HEK293 (cell line): ENCODE results near the gene GNPNAT1.
A peak's percentile ranks its signal among the peaks of the same experiment; 100 is the strongest.

ENCODE experiments used
- CTCF ChIA-PET: fragments of 350-600 bp; formaldehyde crosslinking; extraction: SDS; loops from one replicate; lab custom pipeline; 2021; ENCODE audit warnings: antibody characterized with exemption; lab: Yijun Ruan, JAX
- POLR2A ChIA-PET: fragments of 300-600 bp; formaldehyde crosslinking; extraction: SDS; loops from one replicate; lab custom pipeline; 2020; ENCODE audit warnings: antibody characterized with exemption, inconsistent platforms; lab: Yijun Ruan, JAX
- H3K27ac ChIP-seq: fragments of 200-500 bp; sonication (Bioruptor generic); 2 replicates; pipeline ENCODE4 v1.5.1; 2014; ENCODE audit warnings: low read depth, low read length, control low read depth, inconsistent platforms; ENCODE audit errors: extremely low read depth
- H3K36me3 ChIP-seq, 2 experiments: fragments of 200-500 bp in 1 of 2; sonication (Bioruptor generic) in 1 of 2; 1 replicate in 1 of 2; 2 replicates in 1 of 2; pipeline ENCODE4 v1.5.1; 2014 to 2017; ENCODE audit warnings: inconsistent platforms in 2 of 2, low read length in 2 of 2; ENCODE audit not compliant: control insufficient read depth in 2 of 2, insufficient read depth in 1 of 2
- H3K4me1 ChIP-seq: fragments of 200-500 bp; sonication (Bioruptor generic); 2 replicates; pipeline ENCODE4 v1.5.1; 2014; ENCODE audit warnings: mild to moderate bottlenecking, low read length, inconsistent platforms; ENCODE audit not compliant: control insufficient read depth, insufficient read depth
- H3K4me3 ChIP-seq: 2 replicates; pipeline ENCODE4 v1.5.1; 2011; ENCODE audit warnings: low read depth, mild to moderate bottlenecking, control low read depth, low read length, moderate library complexity
- H3K9me3 ChIP-seq: fragments of 200-500 bp; sonication (Bioruptor generic); 2 replicates; pipeline ENCODE4 v1.5.1; 2014; ENCODE audit warnings: low read depth, low read length, inconsistent platforms; ENCODE audit not compliant: control insufficient read depth, insufficient read depth
- CTCF ChIP-seq: fragments of 450-650 bp; formaldehyde crosslinking; IDR thresholded peaks from 2 replicates; pipeline ENCODE4 v1.5.1; 2016; ENCODE audit warnings: missing biosample characterization, missing genetic modification characterization
- HIC1 ChIP-seq: fragments of 450-650 bp; formaldehyde crosslinking; IDR thresholded peaks from 2 replicates; pipeline ENCODE4 v1.5.1; 2016; ENCODE audit warnings: missing biosample characterization, missing genetic modification characterization
- KLF16 ChIP-seq: fragments of 450-650 bp; formaldehyde crosslinking; IDR thresholded peaks from 2 replicates; pipeline ENCODE4 v1.5.1; 2017; ENCODE audit warnings: missing biosample characterization, missing genetic modification characterization
- KLF9 ChIP-seq: fragments of 450-650 bp; formaldehyde crosslinking; IDR thresholded peaks from 2 replicates; pipeline ENCODE4 v1.5.1; 2016; ENCODE audit warnings: missing biosample characterization, missing genetic modification characterization, low read depth
- PRDM1 ChIP-seq: fragments of 450-650 bp; formaldehyde crosslinking; IDR thresholded peaks from 2 replicates; pipeline ENCODE4; 2016; ENCODE audit warnings: missing biosample characterization, missing genetic modification characterization
- SCRT2 ChIP-seq: fragments of 450-650 bp; formaldehyde crosslinking; IDR thresholded peaks from 2 replicates; pipeline ENCODE4 v1.5.1; 2016; ENCODE audit warnings: missing biosample characterization, missing genetic modification characterization
- YY1 ChIP-seq: fragments of 450-650 bp; formaldehyde crosslinking; IDR thresholded peaks from 2 replicates; pipeline ENCODE4 v1.5.1; 2018; ENCODE audit warnings: missing biosample characterization, missing genetic modification characterization
- YY2 ChIP-seq: fragments of 450-650 bp; formaldehyde crosslinking; IDR thresholded peaks from 2 replicates; pipeline ENCODE4 v1.5.1; 2016; ENCODE audit warnings: missing biosample characterization, missing genetic modification characterization
- ZBTB21 ChIP-seq: fragments of 450-650 bp; formaldehyde crosslinking; IDR thresholded peaks from 2 replicates; pipeline ENCODE4 v1.5.1; 2017; ENCODE audit warnings: missing biosample characterization, missing genetic modification characterization
- ZBTB8A ChIP-seq: fragments of 450-650 bp; formaldehyde crosslinking; IDR thresholded peaks from 2 replicates; pipeline ENCODE4 v1.5.1; 2016; ENCODE audit warnings: missing biosample characterization, missing genetic modification characterization
- ZNF214 ChIP-seq: fragments of 450-650 bp; formaldehyde crosslinking; IDR thresholded peaks from 2 replicates; pipeline ENCODE4 v1.5.1; 2017; ENCODE audit warnings: missing biosample characterization, mild to moderate bottlenecking, missing genetic modification characterization, borderline replicate concordance
- ZNF274 ChIP-seq, 2 experiments: fragments of 200-500 bp in 1 of 2; fragments of 450-650 bp in 1 of 2; sonication (Bioruptor generic) in 1 of 2; formaldehyde crosslinking in 1 of 2; IDR thresholded peaks; 2 replicates each; pipeline versions ENCODE4 v1.5.1 to v1.6.1; 2014 to 2016; ENCODE audit warnings: borderline replicate concordance in 1 of 2, inconsistent platforms in 1 of 2, low read length in 1 of 2, missing biosample characterization in 1 of 2, missing genetic modification characterization in 1 of 2
- ZNF48 ChIP-seq: fragments of 450-650 bp; formaldehyde crosslinking; IDR thresholded peaks from 2 replicates; pipeline ENCODE4 v1.5.1; 2016; ENCODE audit warnings: missing biosample characterization, missing genetic modification characterization
- ZNF501 ChIP-seq: fragments of 450-650 bp; formaldehyde crosslinking; IDR thresholded peaks from 2 replicates; pipeline ENCODE4 v1.5.1; 2016; ENCODE audit warnings: missing biosample characterization, missing genetic modification characterization
- ZNF530 ChIP-seq: fragments of 450-650 bp; formaldehyde crosslinking; IDR thresholded peaks from 2 replicates; pipeline ENCODE4 v1.5.1; 2016; ENCODE audit warnings: low read depth, missing biosample characterization, missing genetic modification characterization
- ZNF549 ChIP-seq: fragments of 450-650 bp; IDR thresholded peaks from 2 replicates; pipeline ENCODE4 v1.5.1; 2018; ENCODE audit warnings: missing biosample characterization, missing genetic modification characterization, mild to moderate bottlenecking, inconsistent platforms, moderate library complexity
- ZNF776 ChIP-seq: fragments of 450-650 bp; formaldehyde crosslinking; IDR thresholded peaks from 2 replicates; pipeline ENCODE4 v1.5.0; 2017; ENCODE audit warnings: missing biosample characterization, missing genetic modification characterization, borderline replicate concordance
- ZNF785 ChIP-seq: fragments of 450-650 bp; formaldehyde crosslinking; IDR thresholded peaks from 2 replicates; pipeline ENCODE4 v1.5.1; 2016; ENCODE audit warnings: missing biosample characterization, missing genetic modification characterization
- ZNF843 ChIP-seq: fragments of 450-650 bp; formaldehyde crosslinking; IDR thresholded peaks from 2 replicates; pipeline ENCODE4 v1.5.1; 2016; ENCODE audit warnings: missing biosample characterization, missing genetic modification characterization
- TF ChIP-seq, protein P1 (sequence below): fragments of 450-650 bp; formaldehyde crosslinking; IDR thresholded peaks from 2 replicates; pipeline ENCODE4; 2016; ENCODE audit warnings: missing biosample characterization, missing genetic modification characterization
- TF ChIP-seq, protein P2 (sequence below): fragments of 450-650 bp; formaldehyde crosslinking; IDR thresholded peaks from 2 replicates; pipeline ENCODE4 v1.5.1; 2016; ENCODE audit warnings: missing biosample characterization, missing genetic modification characterization
- TF ChIP-seq, protein P3 (sequence below): fragments of 450-650 bp; IDR thresholded peaks from 2 replicates; pipeline ENCODE4 v1.5.1; 2018; ENCODE audit warnings: missing biosample characterization, mild to moderate bottlenecking, missing genetic modification characterization
- TF ChIP-seq, protein P4 (sequence below): fragments of 450-650 bp; formaldehyde crosslinking; IDR thresholded peaks from 2 replicates; pipeline ENCODE4 v1.5.1; 2016; ENCODE audit warnings: missing biosample characterization, missing genetic modification characterization, borderline replicate concordance

The GNPNAT1 gene

GRCh38 chr14:52729925-52730708 is 61.3 kb downstream of the GNPNAT1 start, which contains the start of gene STYX:
Gene STYX (plus strand): TSS chr14:52730166. CDS start chr14:52730475, 309 bp downstream.
- CTCF ChIA-PET = no interaction called here
- TF ChIP-seq ZBTB21 (tag by site-specific recombination) (no peak), HIC1 (tag by site-specific recombination) (no peak), YY1 (tag by site-specific recombination) (peak; percentile 84), ZNF785 (tag by site-specific recombination) (no peak), ZNF274 (IDR thresholded peaks at IDR 0.05; ENCODE audit: low read length) (no peak), ZNF274 (tag by site-specific recombination; IDR thresholded peaks at IDR 0.05; ENCODE audit: borderline replicate concordance) (no peak), ZNF530 (no peak), ZBTB8A (tag by site-specific recombination) (peak; percentile 61; the same call in 1 of the 2 replicates), PRDM1 (no peak), ZNF48 (tag by site-specific recombination) (no peak), ZNF776 (no peak), ZNF549 (no peak), KLF16 (tag by site-specific recombination) (no peak; the same call in none of the 2 replicates), KLF9 (tag by site-specific recombination) (peak; percentile 83), ZNF214 (tag by site-specific recombination) (no peak), YY2 (tag by site-specific recombination) (peak; percentile 85), ZNF501 (tag by site-specific recombination) (peak; percentile 82; the same call in 1 of the 2 replicates), ZNF843 (tag by site-specific recombination) (peak; percentile 44; the same call in 1 of the 2 replicates), CTCF (peak; percentile 44), SCRT2 (tag by site-specific recombination) (0 out of 2 replicates have a peak, but pooled peaks have one; percentile 36)
- TF ChIP-seq, protein P1, sequence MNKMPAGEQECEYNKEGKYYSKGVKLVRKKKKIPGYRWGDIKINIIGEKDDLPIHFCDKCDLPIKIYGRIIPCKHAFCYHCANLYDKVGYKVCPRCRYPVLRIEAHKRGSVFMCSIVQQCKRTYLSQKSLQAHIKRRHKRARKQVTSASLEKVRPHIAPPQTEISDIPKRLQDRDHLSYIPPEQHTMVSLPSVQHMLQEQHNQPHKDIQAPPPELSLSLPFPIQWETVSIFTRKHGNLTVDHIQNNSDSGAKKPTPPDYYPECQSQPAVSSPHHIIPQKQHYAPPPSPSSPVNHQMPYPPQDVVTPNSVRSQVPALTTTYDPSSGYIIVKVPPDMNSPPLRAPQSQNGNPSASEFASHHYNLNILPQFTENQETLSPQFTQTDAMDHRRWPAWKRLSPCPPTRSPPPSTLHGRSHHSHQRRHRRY (tag by site-specific recombination) = no peak
- TF ChIP-seq, protein P2, sequence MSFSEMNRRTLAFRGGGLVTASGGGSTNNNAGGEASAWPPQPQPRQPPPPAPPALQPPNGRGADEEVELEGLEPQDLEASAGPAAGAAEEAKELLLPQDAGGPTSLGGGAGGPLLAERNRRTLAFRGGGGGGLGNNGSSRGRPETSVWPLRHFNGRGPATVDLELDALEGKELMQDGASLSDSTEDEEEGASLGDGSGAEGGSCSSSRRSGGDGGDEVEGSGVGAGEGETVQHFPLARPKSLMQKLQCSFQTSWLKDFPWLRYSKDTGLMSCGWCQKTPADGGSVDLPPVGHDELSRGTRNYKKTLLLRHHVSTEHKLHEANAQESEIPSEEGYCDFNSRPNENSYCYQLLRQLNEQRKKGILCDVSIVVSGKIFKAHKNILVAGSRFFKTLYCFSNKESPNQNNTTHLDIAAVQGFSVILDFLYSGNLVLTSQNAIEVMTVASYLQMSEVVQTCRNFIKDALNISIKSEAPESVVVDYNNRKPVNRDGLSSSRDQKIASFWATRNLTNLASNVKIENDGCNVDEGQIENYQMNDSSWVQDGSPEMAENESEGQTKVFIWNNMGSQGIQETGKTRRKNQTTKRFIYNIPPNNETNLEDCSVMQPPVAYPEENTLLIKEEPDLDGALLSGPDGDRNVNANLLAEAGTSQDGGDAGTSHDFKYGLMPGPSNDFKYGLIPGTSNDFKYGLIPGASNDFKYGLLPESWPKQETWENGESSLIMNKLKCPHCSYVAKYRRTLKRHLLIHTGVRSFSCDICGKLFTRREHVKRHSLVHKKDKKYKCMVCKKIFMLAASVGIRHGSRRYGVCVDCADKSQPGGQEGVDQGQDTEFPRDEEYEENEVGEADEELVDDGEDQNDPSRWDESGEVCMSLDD = peak; percentile 66; the same call in 1 of the 2 replicates
- TF ChIP-seq, protein P3, sequence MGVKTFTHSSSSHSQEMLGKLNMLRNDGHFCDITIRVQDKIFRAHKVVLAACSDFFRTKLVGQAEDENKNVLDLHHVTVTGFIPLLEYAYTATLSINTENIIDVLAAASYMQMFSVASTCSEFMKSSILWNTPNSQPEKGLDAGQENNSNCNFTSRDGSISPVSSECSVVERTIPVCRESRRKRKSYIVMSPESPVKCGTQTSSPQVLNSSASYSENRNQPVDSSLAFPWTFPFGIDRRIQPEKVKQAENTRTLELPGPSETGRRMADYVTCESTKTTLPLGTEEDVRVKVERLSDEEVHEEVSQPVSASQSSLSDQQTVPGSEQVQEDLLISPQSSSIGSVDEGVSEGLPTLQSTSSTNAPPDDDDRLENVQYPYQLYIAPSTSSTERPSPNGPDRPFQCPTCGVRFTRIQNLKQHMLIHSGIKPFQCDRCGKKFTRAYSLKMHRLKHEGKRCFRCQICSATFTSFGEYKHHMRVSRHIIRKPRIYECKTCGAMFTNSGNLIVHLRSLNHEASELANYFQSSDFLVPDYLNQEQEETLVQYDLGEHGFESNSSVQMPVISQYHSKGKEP (tag by site-specific recombination) = no peak
- TF ChIP-seq, protein P4, sequence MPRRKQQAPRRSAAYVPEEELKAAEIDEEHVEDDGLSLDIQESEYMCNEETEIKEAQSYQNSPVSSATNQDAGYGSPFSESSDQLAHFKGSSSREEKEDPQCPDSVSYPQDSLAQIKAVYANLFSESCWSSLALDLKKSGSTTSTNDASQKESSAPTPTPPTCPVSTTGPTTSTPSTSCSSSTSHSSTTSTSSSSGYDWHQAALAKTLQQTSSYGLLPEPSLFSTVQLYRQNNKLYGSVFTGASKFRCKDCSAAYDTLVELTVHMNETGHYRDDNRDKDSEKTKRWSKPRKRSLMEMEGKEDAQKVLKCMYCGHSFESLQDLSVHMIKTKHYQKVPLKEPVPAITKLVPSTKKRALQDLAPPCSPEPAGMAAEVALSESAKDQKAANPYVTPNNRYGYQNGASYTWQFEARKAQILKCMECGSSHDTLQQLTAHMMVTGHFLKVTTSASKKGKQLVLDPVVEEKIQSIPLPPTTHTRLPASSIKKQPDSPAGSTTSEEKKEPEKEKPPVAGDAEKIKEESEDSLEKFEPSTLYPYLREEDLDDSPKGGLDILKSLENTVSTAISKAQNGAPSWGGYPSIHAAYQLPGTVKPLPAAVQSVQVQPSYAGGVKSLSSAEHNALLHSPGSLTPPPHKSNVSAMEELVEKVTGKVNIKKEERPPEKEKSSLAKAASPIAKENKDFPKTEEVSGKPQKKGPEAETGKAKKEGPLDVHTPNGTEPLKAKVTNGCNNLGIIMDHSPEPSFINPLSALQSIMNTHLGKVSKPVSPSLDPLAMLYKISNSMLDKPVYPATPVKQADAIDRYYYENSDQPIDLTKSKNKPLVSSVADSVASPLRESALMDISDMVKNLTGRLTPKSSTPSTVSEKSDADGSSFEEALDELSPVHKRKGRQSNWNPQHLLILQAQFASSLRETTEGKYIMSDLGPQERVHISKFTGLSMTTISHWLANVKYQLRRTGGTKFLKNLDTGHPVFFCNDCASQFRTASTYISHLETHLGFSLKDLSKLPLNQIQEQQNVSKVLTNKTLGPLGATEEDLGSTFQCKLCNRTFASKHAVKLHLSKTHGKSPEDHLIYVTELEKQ (tag by site-specific recombination) = no peak

More at GRCh38 chr14:52729925-52730708, 61.3 kb downstream of the GNPNAT1 start, which contains the start of gene STYX:
- H3K4me3 ChIP-seq = peak within 1 kb of the TSS; percentile 89
- POLR2A ChIA-PET = interaction anchor here (0.6 to 1.1 kb wide), 10 partner anchors 17 to 488 kb away, joined by 3 to 5 read pairs (median 3); partner anchors contain the start of genes GNPNAT1, GPR137C and TXNDC16
- H3K27ac ChIP-seq = peak within 1 kb of the TSS; percentile 69
- H3K4me1 ChIP-seq = peaks cover 5% of the 10 kb centered on the region
- H3K36me3 ChIP-seq = peaks cover 38 to 51% of the 10 kb centered on the region in 2 experiments
- H3K9me3 ChIP-seq = no peaks in the 10 kb centered on the region
